ENCODE results near the gene CRACR2A. TPM values are rescaled to one million over a fixed set of nuclear protein-coding genes. Genes with fewer than 3 reads are reported as not detected.

Gene CRACR2A
- polyA plus RNA-seq, 2 donors = 0.38 to 0.57 TPM

DNA sequence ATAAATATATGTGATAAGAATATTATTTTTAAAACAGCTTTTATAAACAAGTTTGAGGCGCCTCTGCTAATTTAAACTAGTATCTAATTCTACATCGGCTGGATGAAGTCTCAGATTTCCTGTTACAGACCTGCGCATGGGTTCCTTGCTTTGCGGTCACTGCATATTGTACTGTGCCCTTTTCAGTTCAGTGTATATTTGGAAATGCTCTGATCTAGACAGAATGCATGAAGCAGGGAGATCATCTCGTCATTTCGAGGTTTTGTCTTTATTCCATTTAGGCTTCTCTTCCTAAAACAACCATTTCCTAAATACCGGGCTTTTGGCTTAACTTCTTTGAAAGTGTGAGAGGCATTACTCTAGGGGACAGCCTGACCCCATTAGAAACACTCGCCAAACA, 25.6 kb downstream of the CRACR2A start:
- Histone ChIP-seq H3K4me1 (ENCODE audit: control insufficient read depth in 2 of 2, insufficient read depth in 2 of 2, low read length in 1 of 2) (no peaks in the 10 kb centered on the region), H3K27me3 (ENCODE audit: control insufficient read depth in 1 of 2, insufficient read depth in 2 of 2, low read length in 2 of 2) (no peaks in the 10 kb centered on the region), H3K36me3 (ENCODE audit: control insufficient read depth in 2 of 2, insufficient read depth in 2 of 2, low read length in 1 of 2) (no peaks in the 10 kb centered on the region), H3K4me3 (ENCODE audit: low read depth in 1 of 2, low read length in 2 of 2) (no peak overlapping the region), H3K9me3 (ENCODE audit: control insufficient read depth in 2 of 2, insufficient read depth in 1 of 2, low read depth in 1 of 2, low read length in 1 of 2) (no peaks in the 10 kb centered on the region), H3K27ac (ENCODE audit: low read depth in 2 of 2, low read length in 1 of 2) (no peak overlapping the region)
- 87 to 89% methylated on average over 8 of the region's 8 CpGs for WGBS, 2 donors

DNA sequence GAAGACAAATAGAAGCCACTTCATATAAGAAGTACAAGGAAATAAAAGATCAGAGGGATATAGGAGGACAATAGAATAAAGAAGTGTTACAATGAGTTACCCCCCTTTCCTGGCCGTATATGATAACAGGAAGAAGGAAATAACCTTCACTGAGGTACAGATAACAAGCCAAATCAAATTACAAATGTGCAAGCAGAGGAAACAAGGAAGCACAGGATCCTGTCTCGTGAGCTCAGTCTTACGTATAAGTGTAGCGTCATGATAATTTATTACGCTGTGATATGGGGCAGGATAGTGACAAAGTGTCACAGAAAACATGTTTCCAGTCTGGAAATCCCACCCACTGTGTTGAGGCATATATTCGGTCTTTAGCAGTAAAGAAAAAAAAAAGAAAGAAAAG, 26.5 kb downstream of the CRACR2A start:
- Histone ChIP-seq H3K27ac (ENCODE audit: low read depth in 2 of 2, low read length in 1 of 2) (no peak overlapping the region), H3K36me3 (ENCODE audit: control insufficient read depth in 2 of 2, insufficient read depth in 2 of 2, low read length in 1 of 2) (no peaks in the 10 kb centered on the region)

DNA sequence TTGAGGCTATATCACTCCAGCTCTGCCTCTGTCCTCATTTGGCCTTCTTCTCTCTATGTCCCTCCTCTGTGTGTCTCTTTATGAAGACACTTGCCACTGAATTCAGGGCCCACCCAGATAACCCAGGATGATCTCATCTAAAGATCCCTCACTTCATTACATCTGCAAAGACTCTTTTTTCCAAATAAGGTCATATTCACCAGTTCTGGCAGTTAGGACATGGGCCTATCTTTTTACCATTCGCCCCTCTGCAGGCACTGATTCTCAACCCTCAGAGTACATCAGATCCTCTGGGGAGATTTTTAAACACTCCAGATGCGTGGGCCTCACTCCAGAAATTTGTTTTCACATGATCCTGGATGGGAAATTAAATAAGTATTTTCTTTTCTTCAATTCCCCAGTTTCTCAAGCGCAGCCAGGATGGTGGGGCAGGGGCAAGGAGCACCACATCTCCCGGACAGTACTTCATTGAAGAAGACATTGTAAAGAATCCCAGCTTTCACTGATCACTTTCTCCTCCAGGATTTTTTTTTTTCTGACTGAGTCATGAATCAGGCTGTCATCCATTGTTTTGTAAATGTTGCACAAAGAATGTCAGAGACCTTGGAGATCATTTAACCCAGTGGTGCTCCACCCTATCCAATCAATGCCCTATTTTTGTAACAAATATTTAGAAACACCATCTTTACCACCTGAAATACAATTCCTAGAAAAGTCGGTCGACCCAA, 27.4 kb downstream of the CRACR2A start:
- Histone ChIP-seq H3K27me3 (ENCODE audit: control insufficient read depth in 1 of 2, insufficient read depth in 2 of 2, low read length in 2 of 2) (no peaks in the 10 kb centered on the region), H3K9me3 (ENCODE audit: control insufficient read depth in 2 of 2, insufficient read depth in 1 of 2, low read depth in 1 of 2, low read length in 1 of 2) (no peaks in the 10 kb centered on the region), H3K27ac (ENCODE audit: low read depth in 2 of 2, low read length in 1 of 2) (no peak overlapping the region), H3K4me3 (ENCODE audit: low read depth in 1 of 2, low read length in 2 of 2) (no peak overlapping the region), H3K36me3 (ENCODE audit: control insufficient read depth in 2 of 2, insufficient read depth in 2 of 2, low read length in 1 of 2) (no peaks in the 10 kb centered on the region), H3K4me1 (ENCODE audit: control insufficient read depth in 2 of 2, insufficient read depth in 2 of 2, low read length in 1 of 2) (no peaks in the 10 kb centered on the region)
- 60 to 76% methylated on average over 6 of the region's 6 CpGs for WGBS, 2 donors

More for the DNA sequence above, 26.5 kb downstream of the CRACR2A start:
- Histone ChIP-seq H3K4me1 (ENCODE audit: control insufficient read depth in 2 of 2, insufficient read depth in 2 of 2, low read length in 1 of 2) (no peaks in the 10 kb centered on the region), H3K4me3 (ENCODE audit: low read depth in 1 of 2, low read length in 2 of 2) (no peak overlapping the region), H3K9me3 (ENCODE audit: control insufficient read depth in 2 of 2, insufficient read depth in 1 of 2, low read depth in 1 of 2, low read length in 1 of 2) (no peaks in the 10 kb centered on the region), H3K27me3 (ENCODE audit: control insufficient read depth in 1 of 2, insufficient read depth in 2 of 2, low read length in 2 of 2) (no peaks in the 10 kb centered on the region)
- 52 to 53% methylated on average over 6 of the region's 6 CpGs for WGBS, 2 donors

DNA sequence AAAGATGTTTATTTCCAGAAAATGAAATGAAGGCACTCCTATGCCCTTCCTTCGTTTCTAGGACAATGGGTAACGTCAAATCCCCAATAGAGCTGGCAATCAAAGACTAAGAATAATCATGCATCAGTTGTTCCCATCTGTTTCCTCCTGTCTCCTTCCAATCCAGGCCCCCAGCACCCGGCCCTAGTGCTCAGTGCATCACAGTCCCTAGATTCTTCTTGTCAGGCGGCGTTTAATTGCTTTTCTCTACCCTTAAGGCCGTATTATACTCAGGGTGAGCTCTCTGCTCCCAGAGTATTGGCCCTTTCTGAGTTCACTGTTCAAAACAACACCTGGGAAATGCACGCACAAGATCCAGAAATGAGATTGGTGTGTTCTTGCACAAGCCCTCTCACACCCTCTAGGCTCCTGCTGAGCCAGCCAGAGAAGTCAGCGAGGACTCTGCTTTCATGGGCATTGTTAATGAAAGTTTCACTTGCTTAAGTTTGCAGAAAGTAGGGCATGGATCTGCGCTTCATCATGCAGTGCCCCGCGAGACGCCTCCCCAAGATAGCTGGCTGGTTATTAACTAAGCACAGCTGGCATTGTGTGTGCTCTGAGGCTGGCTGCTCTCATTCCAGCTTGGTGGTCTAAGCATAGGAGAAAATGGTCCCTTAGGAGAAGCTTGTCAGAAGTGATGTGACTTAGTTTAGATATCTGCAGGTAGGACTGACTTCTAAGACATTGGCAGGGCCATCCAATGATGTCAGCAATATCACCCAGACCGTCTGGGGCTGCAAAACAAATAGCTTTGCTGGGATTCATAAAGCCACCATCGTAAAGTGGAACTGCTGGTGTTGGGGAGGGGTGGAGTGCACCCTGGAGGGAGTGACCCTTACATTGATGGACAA, 28.7 kb downstream of the CRACR2A start:
- H3K27me3 ChIP-seq (ENCODE audit: control insufficient read depth in 1 of 2, insufficient read depth in 2 of 2, low read length in 2 of 2) = no peaks in the 10 kb centered on the region
- 88 to 94% methylated on average over 14 of the region's 14 CpGs for WGBS, 2 donors
- no peak overlapping the region for H3K27ac ChIP-seq (ENCODE audit: low read depth in 2 of 2, low read length in 1 of 2)

GRCh38 chr12:3722368-3722767, 30.5 kb downstream of the CRACR2A start:
- H3K4me3 ChIP-seq (ENCODE audit: low read depth in 1 of 2, low read length in 2 of 2) = no peak overlapping the region
- 87 to 88% methylated on average over 6 of the region's 6 CpGs for WGBS, 2 donors
- no peak overlapping the region for H3K27ac ChIP-seq (ENCODE audit: low read depth in 2 of 2, low read length in 1 of 2)

More for the DNA sequence above, 28.7 kb downstream of the CRACR2A start:
- Histone ChIP-seq H3K9me3 (ENCODE audit: control insufficient read depth in 2 of 2, insufficient read depth in 1 of 2, low read depth in 1 of 2, low read length in 1 of 2) (no peaks in the 10 kb centered on the region), H3K4me1 (ENCODE audit: control insufficient read depth in 2 of 2, insufficient read depth in 2 of 2, low read length in 1 of 2) (no peaks in the 10 kb centered on the region), H3K36me3 (ENCODE audit: control insufficient read depth in 2 of 2, insufficient read depth in 2 of 2, low read length in 1 of 2) (no peaks in the 10 kb centered on the region), H3K4me3 (ENCODE audit: low read depth in 1 of 2, low read length in 2 of 2) (no peak overlapping the region)

DNA sequence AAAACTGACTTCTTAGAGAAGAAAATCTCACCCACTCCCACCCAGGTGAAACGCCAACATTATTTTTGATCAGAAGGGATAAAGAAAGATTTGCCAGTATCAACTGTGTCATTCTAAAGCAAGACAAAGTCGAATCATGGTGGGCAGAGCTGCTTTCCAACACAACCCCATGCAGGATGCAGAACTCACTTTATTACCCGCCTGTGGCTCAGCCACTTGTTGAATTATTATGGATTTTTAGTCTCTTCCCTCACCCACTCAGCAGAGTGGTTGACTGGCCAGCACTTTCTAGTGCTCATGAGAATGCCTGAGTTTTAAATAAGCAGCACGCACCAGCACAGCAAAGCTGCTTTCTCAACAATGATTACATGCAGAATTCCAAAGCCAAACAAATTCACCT, 32.1 kb downstream of the CRACR2A start:
- Histone ChIP-seq H3K27ac (ENCODE audit: low read depth in 2 of 2, low read length in 1 of 2) (no peak overlapping the region), H3K27me3 (ENCODE audit: control insufficient read depth in 1 of 2, insufficient read depth in 2 of 2, low read length in 2 of 2) (no peaks in the 10 kb centered on the region), H3K4me3 (ENCODE audit: low read depth in 1 of 2, low read length in 2 of 2) (no peak overlapping the region), H3K9me3 (ENCODE audit: control insufficient read depth in 2 of 2, insufficient read depth in 1 of 2, low read depth in 1 of 2, low read length in 1 of 2) (no peaks in the 10 kb centered on the region), H3K36me3 (ENCODE audit: control insufficient read depth in 2 of 2, insufficient read depth in 2 of 2, low read length in 1 of 2) (no peaks in the 10 kb centered on the region), H3K4me1 (ENCODE audit: control insufficient read depth in 2 of 2, insufficient read depth in 2 of 2, low read length in 1 of 2) (no peaks in the 10 kb centered on the region)
- 76 to 79% methylated on average over 4 of the region's 4 CpGs for WGBS, 2 donors

More at GRCh38 chr12:3722368-3722767, 30.5 kb downstream of the CRACR2A start:
- Histone ChIP-seq H3K4me1 (ENCODE audit: control insufficient read depth in 2 of 2, insufficient read depth in 2 of 2, low read length in 1 of 2) (no peaks in the 10 kb centered on the region), H3K27me3 (ENCODE audit: control insufficient read depth in 1 of 2, insufficient read depth in 2 of 2, low read length in 2 of 2) (no peaks in the 10 kb centered on the region), H3K36me3 (ENCODE audit: control insufficient read depth in 2 of 2, insufficient read depth in 2 of 2, low read length in 1 of 2) (no peaks in the 10 kb centered on the region), H3K9me3 (ENCODE audit: control insufficient read depth in 2 of 2, insufficient read depth in 1 of 2, low read depth in 1 of 2, low read length in 1 of 2) (no peaks in the 10 kb centered on the region)

- H3K4me1 ChIP-seq (ENCODE audit: control insufficient read depth in 2 of 2, insufficient read depth in 2 of 2, low read length in 1 of 2) = no peaks in the 10 kb centered on the region
- H3K36me3 ChIP-seq (ENCODE audit: control insufficient read depth in 2 of 2, insufficient read depth in 2 of 2, low read length in 1 of 2) = no peaks in the 10 kb centered on the region
- H3K27ac ChIP-seq (ENCODE audit: low read depth in 2 of 2, low read length in 1 of 2) = no peak overlapping the region
- WGBS, 2 donors = 77 to 80% methylated on average over 4 of the region's 4 CpGs
- H3K9me3 ChIP-seq (ENCODE audit: control insufficient read depth in 2 of 2, insufficient read depth in 1 of 2, low read depth in 1 of 2, low read length in 1 of 2) = no peaks in the 10 kb centered on the region
- H3K4me3 ChIP-seq (ENCODE audit: low read depth in 1 of 2, low read length in 2 of 2) = no peak overlapping the region
- no peaks in the 10 kb centered on the region for H3K27me3 ChIP-seq (ENCODE audit: control insufficient read depth in 1 of 2, insufficient read depth in 2 of 2, low read length in 2 of 2)
Measured at GRCh38 chr12:3718100-3718499, 34.8 kb downstream of the CRACR2A start.

- WGBS, 2 donors = 80 to 88% methylated on average over 9 of the region's 9 CpGs
- H3K27ac ChIP-seq (ENCODE audit: low read depth in 2 of 2, low read length in 1 of 2) = no peak overlapping the region
- H3K27me3 ChIP-seq (ENCODE audit: control insufficient read depth in 1 of 2, insufficient read depth in 2 of 2, low read length in 2 of 2) = no peaks in the 10 kb centered on the region
- no peaks in the 10 kb centered on the region for H3K36me3 ChIP-seq (ENCODE audit: control insufficient read depth in 2 of 2, insufficient read depth in 2 of 2, low read length in 1 of 2)
- no peak overlapping the region for H3K4me3 ChIP-seq (ENCODE audit: low read depth in 1 of 2, low read length in 2 of 2)
- H3K4me1 ChIP-seq (ENCODE audit: control insufficient read depth in 2 of 2, insufficient read depth in 2 of 2, low read length in 1 of 2) = no peaks in the 10 kb centered on the region
- no peaks in the 10 kb centered on the region for H3K9me3 ChIP-seq (ENCODE audit: control insufficient read depth in 2 of 2, insufficient read depth in 1 of 2, low read depth in 1 of 2, low read length in 1 of 2)
Measured at GRCh38 chr12:3717283-3717898, 35.5 kb downstream of the CRACR2A start.

GRCh38 chr12:3715999-3716398, 36.9 kb downstream of the CRACR2A start:
- Histone ChIP-seq H3K36me3 (ENCODE audit: control insufficient read depth in 2 of 2, insufficient read depth in 2 of 2, low read length in 1 of 2) (no peaks in the 10 kb centered on the region), H3K9me3 (ENCODE audit: control insufficient read depth in 2 of 2, insufficient read depth in 1 of 2, low read depth in 1 of 2, low read length in 1 of 2) (no peaks in the 10 kb centered on the region), H3K27ac (ENCODE audit: low read depth in 2 of 2, low read length in 1 of 2) (no peak overlapping the region), H3K4me3 (ENCODE audit: low read depth in 1 of 2, low read length in 2 of 2) (no peak overlapping the region), H3K27me3 (ENCODE audit: control insufficient read depth in 1 of 2, insufficient read depth in 2 of 2, low read length in 2 of 2) (no peaks in the 10 kb centered on the region), H3K4me1 (ENCODE audit: control insufficient read depth in 2 of 2, insufficient read depth in 2 of 2, low read length in 1 of 2) (no peaks in the 10 kb centered on the region)
- WGBS, 2 donors = 98 to 100% methylated on average over 1 of the region's 1 CpG

All from esophagus (tissue), 2 donors.